ENCODE measurements around the gene ZNF697. TPM values are rescaled to one million over a fixed set of nuclear protein-coding genes. Genes with fewer than 3 reads are reported as not detected.

ZNF697 gene
- total RNA-seq, 5 donors from 2014 or later (not counting 1 experiment from before 2014, with no cell fraction given): 0.06 to 0.16 (median 0.09) TPM; not detected in 2

DNA sequence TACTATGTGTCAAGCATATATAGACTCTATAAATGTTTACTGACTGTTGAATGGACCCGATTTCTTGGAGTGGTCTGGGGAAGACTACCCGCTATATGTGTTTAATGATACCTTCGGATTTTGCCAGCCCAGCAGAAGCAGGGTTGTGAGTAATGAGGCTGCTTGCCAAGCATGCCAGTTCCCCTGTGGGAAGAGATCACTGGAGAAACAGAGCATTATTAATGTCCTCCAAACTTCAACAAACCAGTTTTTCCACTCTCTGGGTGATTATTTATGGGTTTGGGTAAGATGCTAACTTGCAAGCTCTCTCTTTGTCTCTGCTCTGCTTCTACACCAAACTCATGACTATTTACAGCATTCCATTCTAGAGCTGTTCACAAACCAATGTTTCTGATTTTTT, 38.6 kb upstream of the ZNF697 start:
- Mint-ChIP-seq H3K4me3 (no peak overlapping the region), H3K27ac (no peak overlapping the region), H3K9me3 (no peaks in the 10 kb centered on the region), H3K36me3 (no peaks in the 10 kb centered on the region), H3K4me1 (no peaks in the 10 kb centered on the region), H3K27me3 (peaks cover 0 to 2% of the 10 kb centered on the region in 2 donors)
- Histone ChIP-seq H3K27ac (ENCODE audit: low read length) (no peak overlapping the region), H3K36me3 (ENCODE audit: control insufficient read depth in 2 of 2, extremely low read depth in 1 of 2, insufficient read depth in 1 of 2, low read length in 1 of 2) (no peaks in the 10 kb centered on the region), H3K4me3 (ENCODE audit: control insufficient read depth in 1 of 2, extremely low read depth in 1 of 2, low read length in 1 of 2) (no peak overlapping the region), H3K27me3 (replicated peaks in 1 of 2; ENCODE audit: control insufficient read depth in 2 of 2, extremely low read depth in 1 of 2, insufficient read depth in 2 of 2, low read length in 1 of 2) (peaks cover 0 to 3% of the 10 kb centered on the region in 2 experiments), H3K9me3 (no peaks in the 10 kb centered on the region), H3K4me1 (ENCODE audit: control insufficient read depth in 1 of 2, extremely low read depth in 1 of 2, insufficient read depth in 2 of 2, low read length in 2 of 2) (no peaks in the 10 kb centered on the region)
- ATAC-seq (replicated peaks in 1 of 4): no peak
- DNase-seq: no peak
- POLR2A ChIA-PET: no interaction called here
- 100% methylated on average over 1 of the region's 3 CpGs for WGBS (ENCODE audit: insufficient coverage)
- CTCF ChIA-PET: no interaction called here

DNA sequence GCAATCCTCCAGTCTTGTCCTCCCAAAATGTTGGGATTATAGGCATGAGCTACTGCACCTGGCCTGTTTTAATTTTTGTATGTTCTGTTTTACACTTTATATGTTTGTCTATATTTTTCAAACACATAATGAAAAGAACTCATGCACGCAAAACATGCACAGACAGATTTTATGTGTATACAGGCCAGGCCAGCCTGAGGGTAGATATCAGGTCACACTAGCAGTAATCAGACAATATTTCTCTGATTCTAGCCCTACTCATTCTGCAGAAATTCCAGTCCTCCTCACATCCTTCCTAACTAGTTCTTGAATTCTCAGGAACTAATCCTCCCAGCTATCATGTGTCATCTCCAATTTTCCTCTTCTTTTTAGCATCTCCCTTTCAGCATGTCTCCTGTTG, 35.8 kb upstream of the ZNF697 start:
- ATAC-seq (replicated peaks in 1 of 4): no peak
- no peaks in the 10 kb centered on the region for H3K9me3 Mint-ChIP-seq
- H3K4me3 ChIP-seq (ENCODE audit: control insufficient read depth in 1 of 2, extremely low read depth in 1 of 2, low read length in 1 of 2): no peak overlapping the region
- peaks cover 4 to 6% of the 10 kb centered on the region in 2 donors for H3K27me3 Mint-ChIP-seq
- H3K9me3 ChIP-seq: no peaks in the 10 kb centered on the region
- no peaks in the 10 kb centered on the region for H3K36me3 Mint-ChIP-seq
- no peaks in the 10 kb centered on the region for H3K4me1 ChIP-seq (ENCODE audit: control insufficient read depth in 1 of 2, extremely low read depth in 1 of 2, insufficient read depth in 2 of 2, low read length in 2 of 2)
- ChIA-PET CTCF (interaction anchor here (0.6 kb wide), 3 partner anchors 83 to 179 kb away, joined by 3 to 5 read pairs (median 3); no protein-coding TSS in a partner anchor), POLR2A (no interaction called here)
- no CpG with 5 or more reads among the region's 1 CpG for WGBS (ENCODE audit: insufficient coverage)
- no peaks in the 10 kb centered on the region for H3K36me3 ChIP-seq (ENCODE audit: control insufficient read depth in 2 of 2, extremely low read depth in 1 of 2, insufficient read depth in 1 of 2, low read length in 1 of 2)
- no peaks in the 10 kb centered on the region for H3K4me1 Mint-ChIP-seq
- peaks cover 0 to 3% of the 10 kb centered on the region in 2 experiments for H3K27me3 ChIP-seq (replicated peaks in 1 of 2; ENCODE audit: control insufficient read depth in 2 of 2, extremely low read depth in 1 of 2, insufficient read depth in 2 of 2, low read length in 1 of 2)
- DNase-seq: no peak
- no peak overlapping the region for H3K27ac Mint-ChIP-seq
- H3K4me3 Mint-ChIP-seq: no peak overlapping the region
- H3K27ac ChIP-seq (ENCODE audit: low read length): no peak overlapping the region

DNA sequence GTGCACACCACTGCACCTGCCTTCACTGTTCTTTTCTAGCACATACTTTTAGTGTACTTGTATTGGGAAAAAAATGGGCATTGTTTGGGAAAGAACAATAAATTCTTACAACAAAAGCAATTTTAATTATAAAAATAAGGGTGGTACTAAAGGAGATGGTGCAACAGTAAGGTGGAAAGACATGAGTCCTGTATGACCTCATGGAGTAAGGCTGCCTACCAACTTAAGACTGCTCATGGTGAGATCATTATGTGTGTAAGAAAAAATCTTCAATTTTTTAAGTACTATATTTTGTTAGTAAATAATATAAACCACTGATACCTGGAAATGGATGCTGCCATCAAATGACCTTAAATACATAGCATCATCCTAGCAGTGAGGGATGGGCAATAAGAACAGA, 34.1 kb upstream of the ZNF697 start:
- H3K36me3 Mint-ChIP-seq: no peaks in the 10 kb centered on the region
- H3K27me3 ChIP-seq (replicated peaks in 1 of 2; ENCODE audit: control insufficient read depth in 2 of 2, extremely low read depth in 1 of 2, insufficient read depth in 2 of 2, low read length in 1 of 2): peaks cover 0 to 3% of the 10 kb centered on the region in 2 experiments
- CTCF ChIA-PET: no interaction called here
- no peak overlapping the region for H3K4me3 ChIP-seq (ENCODE audit: control insufficient read depth in 1 of 2, extremely low read depth in 1 of 2, low read length in 1 of 2)
- POLR2A ChIA-PET: no interaction called here
- no peak overlapping the region for H3K27ac Mint-ChIP-seq
- no peaks in the 10 kb centered on the region for H3K4me1 Mint-ChIP-seq
- no peaks in the 10 kb centered on the region for H3K36me3 ChIP-seq (ENCODE audit: control insufficient read depth in 2 of 2, extremely low read depth in 1 of 2, insufficient read depth in 1 of 2, low read length in 1 of 2)
- ATAC-seq (replicated peaks in 1 of 4) (no peak), DNase-seq (no peak)
- no peak overlapping the region for H3K4me3 Mint-ChIP-seq
- H3K4me1 ChIP-seq (ENCODE audit: control insufficient read depth in 1 of 2, extremely low read depth in 1 of 2, insufficient read depth in 2 of 2, low read length in 2 of 2): no peaks in the 10 kb centered on the region
- no peaks in the 10 kb centered on the region for H3K9me3 Mint-ChIP-seq
- H3K27me3 Mint-ChIP-seq: peaks cover 3 to 10% of the 10 kb centered on the region in 2 donors
- H3K9me3 ChIP-seq: no peaks in the 10 kb centered on the region
- H3K27ac ChIP-seq (ENCODE audit: low read length): no peak overlapping the region

DNA sequence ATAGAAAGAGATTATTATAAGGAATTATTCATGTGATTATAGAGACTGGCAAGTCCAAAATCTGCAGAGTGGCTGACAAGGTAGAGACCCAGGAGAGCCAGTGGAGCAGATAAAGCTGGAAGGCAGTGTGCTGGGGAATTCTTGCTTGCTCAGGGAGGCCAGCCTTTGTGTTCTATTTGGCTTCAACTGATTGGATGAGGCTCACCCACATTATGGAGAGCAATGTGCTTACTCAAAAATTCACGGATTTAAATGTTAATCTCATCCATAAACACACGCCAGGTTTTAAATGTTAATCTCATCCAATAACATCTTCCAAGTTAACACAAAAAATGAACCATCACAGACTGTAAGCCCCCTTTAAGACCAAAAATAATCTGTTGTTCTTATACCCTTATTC, 33.5 kb upstream of the ZNF697 start:
- ChIA-PET CTCF (no interaction called here), POLR2A (no interaction called here)
- no peak for ATAC-seq (replicated peaks in 1 of 4)
- no peak overlapping the region for H3K27ac ChIP-seq (ENCODE audit: low read length)
- Mint-ChIP-seq H3K9me3 (no peaks in the 10 kb centered on the region), H3K4me1 (no peaks in the 10 kb centered on the region), H3K27ac (no peak overlapping the region), H3K27me3 (peaks cover 3 to 10% of the 10 kb centered on the region in 2 donors), H3K36me3 (no peaks in the 10 kb centered on the region), H3K4me3 (no peak overlapping the region)
- DNase-seq: no peak
- H3K4me3 ChIP-seq (ENCODE audit: control insufficient read depth in 1 of 2, extremely low read depth in 1 of 2, low read length in 1 of 2): no peak overlapping the region
- no peaks in the 10 kb centered on the region for H3K36me3 ChIP-seq (ENCODE audit: control insufficient read depth in 2 of 2, extremely low read depth in 1 of 2, insufficient read depth in 1 of 2, low read length in 1 of 2)
- H3K9me3 ChIP-seq: no peaks in the 10 kb centered on the region
- peaks cover 0 to 1% of the 10 kb centered on the region in 2 experiments for H3K27me3 ChIP-seq (replicated peaks in 1 of 2; ENCODE audit: control insufficient read depth in 2 of 2, extremely low read depth in 1 of 2, insufficient read depth in 2 of 2, low read length in 1 of 2)
- no peaks in the 10 kb centered on the region for H3K4me1 ChIP-seq (ENCODE audit: control insufficient read depth in 1 of 2, extremely low read depth in 1 of 2, insufficient read depth in 2 of 2, low read length in 2 of 2)
- no CpG with 5 or more reads among the region's 2 CpGs for WGBS (ENCODE audit: insufficient coverage)

DNA sequence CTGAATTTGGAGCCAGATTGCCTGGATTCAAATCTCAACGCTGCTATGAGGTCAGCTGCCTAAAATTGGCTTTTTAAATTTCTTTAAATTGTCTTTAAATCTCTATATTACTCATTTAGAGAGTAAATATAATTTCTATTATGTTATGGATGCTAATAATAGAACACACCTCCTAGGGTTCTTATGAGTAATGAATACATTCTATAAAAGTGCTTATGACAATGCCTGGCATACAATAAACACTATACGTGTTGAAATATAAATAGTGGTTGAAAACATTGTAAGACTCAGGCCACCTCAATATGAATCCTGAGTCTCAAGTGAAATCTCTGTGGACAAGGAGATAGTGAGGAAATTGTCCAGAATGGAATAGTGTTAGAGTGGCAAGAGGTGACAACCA, 32.7 kb upstream of the ZNF697 start:
- no peak overlapping the region for H3K27ac ChIP-seq (ENCODE audit: low read length)
- Mint-ChIP-seq H3K36me3 (no peaks in the 10 kb centered on the region), H3K27me3 (peaks cover 6 to 10% of the 10 kb centered on the region in 2 donors), H3K27ac (no peak overlapping the region), H3K4me1 (peaks cover 0 to 2% (median under 1%) of the 10 kb centered on the region in 3 donors), H3K9me3 (no peaks in the 10 kb centered on the region), H3K4me3 (no peak overlapping the region)
- H3K27me3 ChIP-seq (replicated peaks in 1 of 2; ENCODE audit: control insufficient read depth in 2 of 2, extremely low read depth in 1 of 2, insufficient read depth in 2 of 2, low read length in 1 of 2): no peaks in the 10 kb centered on the region
- ChIA-PET POLR2A (no interaction called here), CTCF (no interaction called here)
- no peaks in the 10 kb centered on the region for H3K9me3 ChIP-seq
- no CpG with 5 or more reads among the region's 2 CpGs for WGBS (ENCODE audit: insufficient coverage)
- H3K36me3 ChIP-seq (ENCODE audit: control insufficient read depth in 2 of 2, extremely low read depth in 1 of 2, insufficient read depth in 1 of 2, low read length in 1 of 2): no peaks in the 10 kb centered on the region
- H3K4me1 ChIP-seq (ENCODE audit: control insufficient read depth in 1 of 2, extremely low read depth in 1 of 2, insufficient read depth in 2 of 2, low read length in 2 of 2): no peaks in the 10 kb centered on the region
- DNase-seq (no peak), ATAC-seq (replicated peaks in 1 of 4) (no peak)
- no peak overlapping the region for H3K4me3 ChIP-seq (ENCODE audit: control insufficient read depth in 1 of 2, extremely low read depth in 1 of 2, low read length in 1 of 2)

DNA sequence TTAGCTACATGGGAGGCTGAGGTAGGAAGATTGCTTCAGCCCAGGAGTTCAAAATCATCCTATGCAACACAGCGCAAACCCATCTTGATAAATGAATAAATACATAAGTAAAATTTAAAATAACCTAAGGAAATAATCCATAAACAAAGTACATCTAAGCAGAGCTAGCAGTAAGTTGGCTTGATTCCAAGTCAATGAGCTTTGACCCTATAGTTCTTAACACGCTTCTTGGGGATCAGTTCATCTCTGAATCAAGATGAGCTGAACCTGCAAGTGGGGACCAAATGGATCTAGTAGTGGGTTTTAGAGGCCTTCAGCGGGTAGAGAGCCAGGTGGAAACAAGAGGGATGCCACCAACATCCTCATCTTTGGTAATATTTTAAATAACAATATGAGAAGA, 32.1 kb upstream of the ZNF697 start:
- ChIA-PET CTCF (no interaction called here), POLR2A (no interaction called here)
- ATAC-seq (replicated peaks in 1 of 4) (no peak), DNase-seq (no peak)
- WGBS (ENCODE audit: insufficient coverage): no CpG with 5 or more reads among the region's 3 CpGs
- peaks cover 0 to 2% of the 10 kb centered on the region in 2 experiments for H3K27me3 ChIP-seq (replicated peaks in 1 of 2; ENCODE audit: control insufficient read depth in 2 of 2, extremely low read depth in 1 of 2, insufficient read depth in 2 of 2, low read length in 1 of 2)
- Mint-ChIP-seq H3K36me3 (no peaks in the 10 kb centered on the region), H3K4me3 (no peak overlapping the region), H3K9me3 (no peaks in the 10 kb centered on the region), H3K27me3 (peaks cover 10% of the 10 kb centered on the region in 2 donors), H3K27ac (no peak overlapping the region), H3K4me1 (peaks cover 4 to 7% (median 5%) of the 10 kb centered on the region in 3 donors)
- H3K9me3 ChIP-seq: no peaks in the 10 kb centered on the region
- no peak overlapping the region for H3K4me3 ChIP-seq (ENCODE audit: control insufficient read depth in 1 of 2, extremely low read depth in 1 of 2, low read length in 1 of 2)
- H3K4me1 ChIP-seq (ENCODE audit: control insufficient read depth in 1 of 2, extremely low read depth in 1 of 2, insufficient read depth in 2 of 2, low read length in 2 of 2): peaks cover 0 to 4% of the 10 kb centered on the region in 2 experiments
- H3K27ac ChIP-seq (ENCODE audit: low read length): no peak overlapping the region
- H3K36me3 ChIP-seq (ENCODE audit: control insufficient read depth in 2 of 2, extremely low read depth in 1 of 2, insufficient read depth in 1 of 2, low read length in 1 of 2): no peaks in the 10 kb centered on the region

DNA sequence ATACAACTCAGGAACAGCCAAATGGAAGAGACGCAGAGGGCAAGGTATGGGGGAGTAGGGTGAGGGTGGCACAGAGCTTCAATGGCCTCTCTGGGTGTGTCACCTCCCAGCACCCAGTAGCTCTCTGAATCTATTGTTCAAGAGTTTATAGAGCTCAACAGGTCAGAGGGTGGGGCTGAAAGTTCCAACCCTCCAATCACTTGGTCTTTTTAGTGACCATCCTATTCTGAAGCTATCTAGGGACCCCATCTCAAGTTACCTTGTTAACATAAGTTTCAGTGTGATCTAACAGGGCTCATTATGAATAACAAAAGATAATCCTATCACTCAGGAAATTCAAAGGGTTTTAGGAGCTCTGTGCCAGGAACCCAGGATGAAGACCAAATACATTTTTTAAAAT, 31.2 kb upstream of the ZNF697 start:
- Mint-ChIP-seq H3K9me3 (no peaks in the 10 kb centered on the region), H3K27me3 (peaks cover 10 to 13% of the 10 kb centered on the region in 2 donors), H3K27ac (no peak overlapping the region), H3K36me3 (no peaks in the 10 kb centered on the region), H3K4me3 (no peak overlapping the region), H3K4me1 (peaks cover 6 to 9% (median 8%) of the 10 kb centered on the region in 3 donors)
- H3K36me3 ChIP-seq (ENCODE audit: control insufficient read depth in 2 of 2, extremely low read depth in 1 of 2, insufficient read depth in 1 of 2, low read length in 1 of 2): no peaks in the 10 kb centered on the region
- ChIA-PET CTCF (interaction anchor here in 1 of 2 donors (0.6 to 1.4 kb wide), 2 partner anchors 9 to 404 kb away, joined by 3 to 4 read pairs; no protein-coding TSS in a partner anchor), POLR2A (no interaction called here)
- DNase-seq: no peak
- H3K9me3 ChIP-seq: no peaks in the 10 kb centered on the region
- peaks cover 0 to 4% of the 10 kb centered on the region in 2 experiments for H3K27me3 ChIP-seq (replicated peaks in 1 of 2; ENCODE audit: control insufficient read depth in 2 of 2, extremely low read depth in 1 of 2, insufficient read depth in 2 of 2, low read length in 1 of 2)
- no peak overlapping the region for H3K27ac ChIP-seq (ENCODE audit: low read length)
- no peak overlapping the region for H3K4me3 ChIP-seq (ENCODE audit: control insufficient read depth in 1 of 2, extremely low read depth in 1 of 2, low read length in 1 of 2)
- no CpG with 5 or more reads among the region's 1 CpG for WGBS (ENCODE audit: insufficient coverage)
- ATAC-seq (replicated peaks in 1 of 4): no peak
- H3K4me1 ChIP-seq (ENCODE audit: control insufficient read depth in 1 of 2, extremely low read depth in 1 of 2, insufficient read depth in 2 of 2, low read length in 2 of 2): peaks cover 0 to 5% of the 10 kb centered on the region in 2 experiments

Data from T-cell (primary cell).